Esophagus mucosa (tissue), 1 donor: ENCODE data around the gene PIK3CD. TPM values are rescaled to one million over a fixed set of nuclear protein-coding genes. Genes with fewer than 3 reads are reported as not detected.
A peak's percentile ranks its signal among the peaks of the same experiment; 100 is the strongest.
"Not testable (repeated sequence)": the region's sequence is repeated elsewhere in the genome, so short reads cannot be mapped to it uniquely, and the experiment has no call there.

ENCODE experiments used
- ATAC-seq: fragments of 200-7000 bp; cut with Tn5 transposase; one replicate; pipeline ENCODE4 v1.9.1; 2020
- total RNA-seq: library from RNA; stranded (reverse); gene quantifications from one replicate; pipeline ENCODE4 v1.2.4, GENCODE V29; 2023
- donor health status: DM: yes; HTN: yes; CAD: no.

PIK3CD gene
- total RNA-seq, 1 donor from 2014 or later, result 6.2 TPM

GRCh38 chr1:9737057-9737456 lies 85.5 kb downstream of the PIK3CD start:
- ATAC-seq, result no peak

DNA sequence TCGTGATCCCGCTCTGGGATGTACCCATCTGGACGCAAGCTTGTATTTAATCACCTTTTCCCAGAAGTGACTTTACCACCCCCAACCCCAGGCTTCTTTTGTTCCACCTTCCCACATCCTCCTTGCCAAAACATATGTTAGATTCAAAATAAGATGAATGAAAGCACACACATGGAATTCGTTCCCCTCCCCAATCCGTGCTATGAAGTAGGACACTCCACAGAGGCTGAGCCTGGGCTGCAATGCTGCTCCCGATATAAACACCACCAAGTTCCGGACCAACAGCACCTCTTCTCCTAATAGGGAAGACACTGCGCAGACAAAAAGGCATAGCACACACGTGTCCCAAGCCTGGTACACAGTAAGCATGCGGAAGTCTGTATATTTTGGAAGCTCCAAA lies 86.1 kb downstream of the PIK3CD start:
- ATAC-seq, result no peak

DNA sequence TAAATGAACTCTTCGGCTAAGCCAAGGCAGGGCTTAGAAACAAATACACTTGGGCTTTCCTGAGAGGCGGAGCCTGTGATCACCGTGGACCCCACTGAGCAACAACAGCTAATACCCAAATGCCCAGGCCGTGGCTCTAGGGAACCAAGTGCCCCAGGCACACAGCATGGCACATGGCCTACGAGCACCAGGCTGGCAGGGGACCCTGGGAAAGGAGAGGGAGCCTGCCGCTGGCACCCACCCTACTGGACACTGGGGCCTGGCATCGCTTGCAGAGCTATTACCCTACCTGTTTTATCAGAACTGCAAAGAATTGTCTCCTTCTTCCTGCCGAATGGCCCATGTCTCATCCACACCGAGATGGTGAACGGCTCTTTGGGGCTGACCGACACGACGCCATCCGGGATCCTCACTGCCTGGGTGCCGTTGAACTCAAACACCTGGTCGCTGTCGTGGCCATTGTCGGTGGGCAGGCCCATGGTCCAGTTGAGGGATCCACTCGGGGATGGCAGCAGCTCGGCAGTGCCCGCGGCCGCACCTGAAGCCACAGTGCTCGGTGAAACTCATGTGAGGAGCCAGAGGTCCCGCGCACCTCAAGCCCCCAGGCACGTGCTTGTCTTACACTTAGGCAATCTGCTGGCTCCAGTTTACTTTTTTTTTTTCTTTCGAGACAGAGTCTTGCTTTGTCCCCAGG lies 92.7 kb downstream of the PIK3CD start:
- no peak for ATAC-seq

- no peak for ATAC-seq
These were observed 94.7 kb downstream of the PIK3CD start for GRCh38 chr1:9746211-9746610.

GRCh38 chr1:9746651-9747050 lies 95.1 kb downstream of the PIK3CD start:
- ATAC-seq, result peak; percentile 51

DNA sequence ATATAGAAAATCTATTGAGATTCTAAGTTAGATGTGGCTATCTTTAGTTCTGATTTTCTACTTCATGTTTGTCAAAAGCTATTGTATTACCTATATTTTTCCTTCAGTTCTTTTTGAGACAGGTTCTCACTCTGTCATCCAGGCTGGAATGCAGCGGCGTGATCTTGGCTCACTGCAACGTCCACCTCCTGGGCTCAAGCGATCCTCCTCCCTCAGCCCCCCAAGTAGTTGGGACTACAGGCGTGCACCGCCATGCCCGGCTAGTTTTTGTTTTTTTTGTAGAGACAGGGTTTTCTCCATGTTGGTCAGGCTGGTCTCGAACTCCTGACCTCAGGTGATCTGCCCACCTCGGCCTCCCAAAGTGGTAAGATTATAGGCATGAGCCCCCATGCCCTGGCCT lies 96.9 kb downstream of the PIK3CD start:
- ATAC-seq, result not testable (repeated sequence)

- ATAC-seq, result no peak
These were observed 97.8 kb downstream of the PIK3CD start for GRCh38 chr1:9749361-9749760.

GRCh38 chr1:9751971-9752370 lies 100.4 kb downstream of the PIK3CD start:
- no peak for ATAC-seq

- ATAC-seq, result peak; percentile 50
These were observed 101.6 kb downstream of the PIK3CD start for GRCh38 chr1:9753121-9753531.

- no peak for ATAC-seq
These were observed 104.0 kb downstream of the PIK3CD start for GRCh38 chr1:9755441-9755995.

GRCh38 chr1:9758559-9759121 lies 107.1 kb downstream of the PIK3CD start:
- peak; percentile 85 for ATAC-seq

DNA sequence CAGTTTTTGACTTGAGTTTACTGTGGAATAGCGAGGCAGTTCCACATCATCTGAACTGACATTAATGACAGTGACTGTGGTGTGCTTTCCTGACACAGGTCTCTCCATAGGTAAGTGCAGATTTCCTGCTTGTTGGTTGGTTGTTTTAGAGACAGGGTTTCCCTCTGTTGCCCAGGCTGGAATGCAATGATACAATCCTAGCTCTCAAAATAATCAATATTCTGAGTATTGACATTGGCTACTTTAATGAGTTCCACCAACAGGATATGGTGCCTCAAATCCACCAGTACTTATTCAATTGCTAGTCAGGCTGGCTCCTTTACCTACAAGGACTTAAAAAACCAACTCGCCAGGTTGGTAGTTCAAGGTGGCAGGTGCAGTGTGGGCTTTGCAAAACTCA lies 108.4 kb downstream of the PIK3CD start:
- no peak for ATAC-seq

- no peak for ATAC-seq
These were observed 109.3 kb downstream of the PIK3CD start for GRCh38 chr1:9760824-9761223.

DNA sequence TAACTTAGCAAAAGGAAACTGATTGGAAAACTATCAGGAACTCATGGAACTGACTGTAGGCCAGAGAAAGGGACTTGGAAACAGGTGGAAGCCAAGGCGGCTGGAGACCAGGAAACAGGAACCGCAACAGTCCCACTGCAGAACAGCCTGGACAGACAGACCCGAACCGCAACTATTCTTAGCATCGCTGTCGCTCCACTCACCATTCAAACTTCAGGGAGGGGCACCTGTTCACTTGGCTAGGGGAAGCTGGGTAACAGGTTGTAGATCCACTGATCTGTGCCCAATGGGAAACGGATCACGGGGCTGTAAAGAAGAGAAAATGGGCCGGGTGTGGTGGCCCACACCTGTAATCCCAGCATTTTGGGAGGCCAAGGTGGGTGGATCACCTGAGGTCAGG lies 110.3 kb downstream of the PIK3CD start:
- ATAC-seq, result no peak

DNA sequence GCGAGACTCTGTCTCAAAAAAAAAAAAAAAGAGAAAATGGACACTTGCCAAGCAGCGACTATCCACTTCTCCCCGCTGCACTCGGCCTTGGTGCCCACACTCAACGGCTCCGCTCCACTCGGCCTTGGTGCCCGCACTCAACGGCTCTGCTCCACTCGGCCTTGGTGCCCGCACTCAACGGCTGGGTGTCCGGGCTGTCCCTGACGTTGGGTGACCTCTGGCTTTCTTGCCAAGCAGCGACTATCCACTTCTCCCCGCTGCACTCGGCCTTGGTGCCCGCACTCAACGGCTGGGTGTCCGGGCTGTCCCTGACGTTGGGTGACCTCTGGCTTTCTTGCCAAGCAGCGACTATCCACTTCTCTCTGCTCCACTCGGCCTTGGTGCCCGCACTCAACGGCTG lies 110.9 kb downstream of the PIK3CD start:
- ATAC-seq, result not testable (repeated sequence)

GRCh38 chr1:9763914-9764313 lies 112.4 kb downstream of the PIK3CD start:
- no peak for ATAC-seq

GRCh38 chr1:9764550-9764949 lies 113.0 kb downstream of the PIK3CD start:
- no peak for ATAC-seq

DNA sequence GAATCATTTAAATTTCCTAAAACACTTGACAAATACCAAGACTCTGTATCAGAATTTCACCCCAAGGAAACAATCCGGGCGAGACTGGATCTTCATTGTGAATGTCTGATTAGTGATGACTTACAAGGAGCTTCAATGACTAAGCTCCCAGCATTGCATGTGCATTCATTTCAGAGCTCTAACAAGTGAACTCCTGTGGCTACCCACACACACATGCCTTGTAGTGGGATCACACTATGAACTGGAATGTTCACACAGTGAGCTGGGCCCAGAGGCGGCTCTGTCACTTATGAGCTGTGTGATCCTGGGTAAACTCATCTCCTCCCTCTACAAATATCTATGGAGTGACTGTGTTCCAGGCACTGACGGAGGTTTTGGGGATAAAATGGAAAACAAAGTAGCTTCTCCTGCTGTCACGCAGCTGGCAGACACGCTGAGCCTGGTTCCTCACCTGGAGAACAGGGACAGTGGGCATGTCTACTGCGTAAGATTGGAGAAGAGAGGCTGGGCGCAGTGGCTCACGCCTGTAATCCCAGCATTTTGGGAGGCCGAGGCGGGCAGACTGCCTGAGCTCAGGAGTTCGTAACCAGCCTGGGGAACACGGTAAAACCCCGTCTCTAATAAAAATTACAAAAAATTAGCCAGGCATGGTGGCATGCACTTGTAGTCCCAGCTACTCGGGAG lies 115.4 kb downstream of the PIK3CD start:
- ATAC-seq, result peak; percentile 97

DNA sequence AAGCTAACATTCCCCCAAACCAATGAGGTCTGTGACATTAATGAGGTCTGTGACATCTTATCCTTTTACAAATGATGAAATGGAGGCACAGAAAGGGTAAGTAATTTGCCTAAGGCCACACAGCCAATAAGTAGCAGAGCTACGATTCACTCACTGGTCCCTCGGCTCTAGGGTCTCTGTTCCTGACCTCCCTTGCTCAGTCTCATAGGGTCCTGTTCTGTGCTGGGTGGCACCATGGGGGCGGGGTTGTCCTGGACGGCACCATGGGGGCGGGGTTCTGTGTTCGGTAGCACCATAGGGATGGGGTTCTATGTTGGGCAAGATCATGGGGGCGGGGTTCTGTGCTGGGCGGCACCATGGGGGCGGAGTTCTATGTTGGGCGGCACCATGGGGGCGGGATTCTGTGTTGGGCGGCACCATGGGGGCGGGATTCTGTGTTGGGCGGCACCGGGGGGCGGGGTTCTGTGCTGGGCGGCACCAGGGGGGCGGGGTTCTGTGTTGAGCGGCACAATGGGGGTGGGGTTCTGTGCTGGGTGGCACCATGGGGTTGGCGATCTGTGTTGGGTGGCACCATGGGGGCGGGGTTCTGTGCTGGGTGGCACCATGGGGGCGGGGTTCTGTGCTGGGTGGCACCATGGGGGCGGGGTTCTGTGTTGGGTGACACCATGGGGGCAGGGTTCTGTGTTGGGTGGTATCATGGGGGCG lies 116.6 kb downstream of the PIK3CD start:
- peak; percentile 22 for ATAC-seq

DNA sequence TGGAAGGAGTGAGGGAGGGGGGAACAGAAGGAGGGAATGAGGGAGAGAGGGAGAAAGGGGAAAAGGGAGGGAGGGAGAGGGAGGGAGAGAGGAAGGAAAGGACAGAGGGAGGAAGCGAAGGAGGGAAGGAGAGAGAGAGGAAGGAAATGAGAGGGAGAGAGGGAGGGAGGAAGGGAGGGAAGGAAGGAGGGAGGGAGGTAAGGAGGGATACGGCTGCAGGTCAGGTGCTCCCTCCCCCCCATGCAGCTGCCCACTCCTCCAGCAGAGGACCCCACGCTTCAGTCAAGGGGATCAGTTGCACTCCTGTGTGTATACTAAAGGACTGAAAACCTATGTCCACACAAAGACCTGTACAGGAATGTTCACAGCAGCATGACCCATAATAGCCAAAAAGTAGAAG lies 117.5 kb downstream of the PIK3CD start:
- no peak for ATAC-seq

DNA sequence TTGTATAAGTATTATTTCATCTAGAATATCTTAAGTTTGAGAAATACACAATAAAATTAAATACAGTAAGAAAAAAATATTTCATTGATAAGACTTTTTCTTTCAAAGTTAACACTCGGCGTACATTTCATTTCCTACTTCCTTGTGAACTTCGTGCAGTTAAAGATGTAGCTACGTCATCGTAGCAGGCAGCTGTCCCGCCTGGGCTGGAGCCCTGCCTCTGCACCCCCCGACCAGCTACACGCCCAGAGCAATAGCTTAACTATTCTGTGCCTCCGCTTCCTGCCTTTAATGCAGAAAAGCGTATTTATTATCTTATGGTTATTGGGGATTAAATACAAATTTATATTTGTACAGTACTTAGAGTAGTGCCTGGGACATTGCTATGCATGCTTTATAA lies 118.8 kb downstream of the PIK3CD start:
- no peak for ATAC-seq

DNA sequence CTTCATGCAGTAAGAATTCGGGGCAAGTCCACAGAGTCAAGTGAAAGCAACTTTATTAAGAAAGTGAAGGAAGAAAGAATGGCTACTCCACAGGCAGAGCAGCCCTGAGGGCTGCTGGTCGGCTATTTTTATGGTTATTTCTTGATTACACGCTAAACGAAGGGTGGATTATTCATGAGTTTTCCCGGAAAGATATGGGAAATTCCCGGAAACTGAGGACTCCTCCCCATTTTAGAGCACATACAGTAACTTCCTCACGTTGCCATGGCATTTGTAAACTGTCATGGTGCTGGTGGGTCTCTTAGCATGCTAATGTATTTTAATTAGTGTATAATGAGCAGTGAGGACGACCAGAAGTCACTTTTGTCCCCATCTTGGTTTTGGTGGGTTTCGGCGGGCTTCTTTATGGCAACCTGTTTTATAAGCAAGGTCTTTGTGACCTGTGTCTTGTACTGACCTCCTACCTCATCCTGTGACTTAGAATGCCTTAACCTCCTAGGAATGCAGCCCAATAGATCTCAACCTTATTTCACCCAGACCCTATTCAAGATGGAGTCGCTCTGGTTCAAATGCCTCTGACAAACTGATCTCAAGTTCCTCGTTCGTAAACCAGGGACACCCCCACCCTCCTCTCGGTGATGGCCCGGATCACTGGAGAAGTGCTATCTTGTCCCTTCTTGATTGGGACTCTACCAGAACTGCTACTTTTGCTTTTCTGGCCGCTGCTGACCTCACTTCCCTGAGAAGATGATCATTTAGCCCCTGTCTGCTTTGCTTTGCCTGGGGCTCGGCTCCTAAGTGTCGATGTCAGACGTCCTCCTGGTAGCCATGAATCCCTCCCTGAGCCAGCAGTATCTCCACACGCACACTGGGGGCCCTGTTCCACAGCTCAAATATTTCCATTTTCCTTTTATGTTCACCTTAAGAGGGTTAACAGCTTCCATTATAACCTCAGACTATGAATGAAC lies 123.5 kb downstream of the PIK3CD start:
- no peak for ATAC-seq
